Measurements from ENCODE around the gene ZBED4. TPM values are rescaled to one million over a fixed set of nuclear protein-coding genes. Genes with fewer than 3 reads are reported as not detected.

ZBED4 gene
- total RNA-seq, 1 donor from 2014 or later: 22.7 TPM

GRCh38 chr22:49807780-49808708 lies 45.6 kb upstream of the ZBED4 start:
- Mint-ChIP-seq H3K27me3 (ENCODE audit: low read depth, unreplicated experiment) (no peaks in the 10 kb centered on the region), H3K9me3 (ENCODE audit: unreplicated experiment) (no peaks in the 10 kb centered on the region), H3K4me3 (ENCODE audit: unreplicated experiment) (no peak overlapping the region), H3K27ac (ENCODE audit: unreplicated experiment) (no peak overlapping the region), H3K4me1 (ENCODE audit: low read depth, unreplicated experiment) (peaks cover 16% of the 10 kb centered on the region), H3K36me3 (ENCODE audit: low read depth, unreplicated experiment) (peaks cover 12% of the 10 kb centered on the region)
- H3K79me2 ChIP-seq (ENCODE audit: insufficient read depth, low read length): peaks cover 100% of the 10 kb centered on the region
- no peak overlapping the region for H3K27ac ChIP-seq (ENCODE audit: low read depth, low read length)
- H3K27me3 ChIP-seq (ENCODE audit: insufficient read depth, low read length): no peaks in the 10 kb centered on the region
- no peak overlapping the region for H3K4me3 ChIP-seq (ENCODE audit: insufficient read depth, low read depth, low read length)
- H2AFZ ChIP-seq (ENCODE audit: low read depth, low read length): no peak overlapping the region
- H3K4me2 ChIP-seq (ENCODE audit: low read length): no peak overlapping the region
- TF ChIP-seq EZH2 (IDR thresholded peaks at IDR 0.05; ENCODE audit: insufficient read depth, low read length): no peak
- TF ChIP-seq CTCF (IDR thresholded peaks at IDR 0.05; ENCODE audit: insufficient read depth, low read depth, low read length): no peak
- no peak overlapping the region for H3K9ac ChIP-seq (ENCODE audit: low read length)
- peaks cover 98% of the 10 kb centered on the region for H4K20me1 ChIP-seq (ENCODE audit: insufficient read depth, low read length)
- no peaks in the 10 kb centered on the region for H3K36me3 ChIP-seq (ENCODE audit: insufficient read depth, low read length)
- DNase-seq (ENCODE audit: low read depth) (peak; percentile 14), FAIRE-seq (no peak)
- H3K4me1 ChIP-seq (ENCODE audit: insufficient read depth, low read length): peaks cover 8% of the 10 kb centered on the region
- H3K9me3 ChIP-seq (ENCODE audit: insufficient read depth, low read depth, low read length): no peaks in the 10 kb centered on the region

GRCh38 chr22:49810363-49811019 lies 43.2 kb upstream of the ZBED4 start:
- no peak overlapping the region for H3K27ac Mint-ChIP-seq (ENCODE audit: unreplicated experiment)
- TF ChIP-seq CTCF (IDR thresholded peaks at IDR 0.05; ENCODE audit: insufficient read depth, low read depth, low read length): no peak
- no peak for TF ChIP-seq EZH2 (IDR thresholded peaks at IDR 0.05; ENCODE audit: insufficient read depth, low read length)
- H3K9me3 ChIP-seq (ENCODE audit: insufficient read depth, low read depth, low read length): no peaks in the 10 kb centered on the region

More at GRCh38 chr22:49810363-49811019, 43.2 kb upstream of the ZBED4 start:
- H3K27ac ChIP-seq (ENCODE audit: low read depth, low read length): no peak overlapping the region
- Mint-ChIP-seq H3K4me3 (ENCODE audit: unreplicated experiment) (no peak overlapping the region), H3K27me3 (ENCODE audit: low read depth, unreplicated experiment) (no peaks in the 10 kb centered on the region), H3K9me3 (ENCODE audit: unreplicated experiment) (no peaks in the 10 kb centered on the region), H3K4me1 (ENCODE audit: low read depth, unreplicated experiment) (peaks cover 20% of the 10 kb centered on the region), H3K36me3 (ENCODE audit: low read depth, unreplicated experiment) (peaks cover 15% of the 10 kb centered on the region)
- H3K4me3 ChIP-seq (ENCODE audit: insufficient read depth, low read depth, low read length): no peak overlapping the region
- peaks cover 10% of the 10 kb centered on the region for H3K4me1 ChIP-seq (ENCODE audit: insufficient read depth, low read length)
- peaks cover 100% of the 10 kb centered on the region for H3K79me2 ChIP-seq (ENCODE audit: insufficient read depth, low read length)
- H3K9ac ChIP-seq (ENCODE audit: low read length): no peak overlapping the region
- H3K27me3 ChIP-seq (ENCODE audit: insufficient read depth, low read length): no peaks in the 10 kb centered on the region
- no peak overlapping the region for H3K4me2 ChIP-seq (ENCODE audit: low read length)
- no peak overlapping the region for H2AFZ ChIP-seq (ENCODE audit: low read depth, low read length)
- H4K20me1 ChIP-seq (ENCODE audit: insufficient read depth, low read length): peaks cover 98% of the 10 kb centered on the region
- peaks cover 4% of the 10 kb centered on the region for H3K36me3 ChIP-seq (ENCODE audit: insufficient read depth, low read length)
- FAIRE-seq: no peak
- DNase-seq (ENCODE audit: low read depth): peak; percentile 32

All from astrocyte (in vitro differentiated cells and primary cell).